SU-DHL-6 (cell line): ENCODE results near the gene UBL5.

Experiments used
- H2AFZ ChIP-seq: fragments of 200-600 bp; sonication (generic); 2 replicates; pipeline ENCODE4 v1.6.1; 2014; ENCODE audit warnings: low read depth, mild to moderate bottlenecking, moderate library complexity, mixed read lengths, antibody characterized with exemption, low read length; ENCODE audit not compliant: severe bottlenecking
- H3F3A ChIP-seq: fragments of 200-600 bp; shearing (Covaris generic); 2 replicates; pipeline ENCODE4 v1.6.0; 2016; ENCODE audit warnings: antibody characterized with exemption, mild to moderate bottlenecking; ENCODE audit not compliant: insufficient read depth
- H3K27ac ChIP-seq: fragments of 200-600 bp; sonication (generic); 2 replicates; pipeline ENCODE4 v1.5.1; 2016; ENCODE audit warnings: low read depth, mild to moderate bottlenecking, low read length, moderate library complexity, mixed read lengths
- H3K27me3 ChIP-seq: fragments of 200-600 bp; sonication (generic), shearing (Covaris generic); 2 replicates; pipeline ENCODE4 v1.6.0; 2014; ENCODE audit warnings: mild to moderate bottlenecking, low read length
- H3K36me3 ChIP-seq: fragments of 200-600 bp; sonication (generic); 2 replicates; pipeline ENCODE4 v1.6.1; 2014; ENCODE audit warnings: mild to moderate bottlenecking, low read length, mixed read lengths
- H3K4me2 ChIP-seq: fragments of 300-600, 200-600 bp; shearing (Covaris generic), sonication (generic); 2 replicates; pipeline ENCODE4 v1.6.0; 2014; ENCODE audit warnings: low read length, low read depth, mild to moderate bottlenecking; ENCODE audit not compliant: poor library complexity, severe bottlenecking
- H3K4me3 ChIP-seq: fragments of 200-600 bp; sonication (generic); 2 replicates; pipeline ENCODE4 v1.5.1; 2014; ENCODE audit warnings: antibody characterized with exemption, low read length, mild to moderate bottlenecking, mixed read lengths; ENCODE audit not compliant: insufficient read depth, poor library complexity, severe bottlenecking
- H3K79me2 ChIP-seq: fragments of 200-600 bp; sonication (generic); 2 replicates; pipeline ENCODE4 v1.6.1; 2014; ENCODE audit warnings: mild to moderate bottlenecking, low read length, moderate library complexity; ENCODE audit not compliant: insufficient read depth
- H3K9ac ChIP-seq: fragments of 200-600 bp; sonication (generic); 2 replicates; pipeline ENCODE4 v1.7.0; 2014; ENCODE audit warnings: mild to moderate bottlenecking, low read length
- H3K9me2 ChIP-seq: fragments of 200-600 bp; sonication (generic); replicated peaks from 2 replicates; pipeline ENCODE4 v1.6.1; 2014; ENCODE audit warnings: low read length; ENCODE audit not compliant: insufficient read depth
- H3K9me3 ChIP-seq: fragments of 200-600 bp; sonication (generic); 2 replicates; pipeline ENCODE4 v1.6.1; 2014; ENCODE audit warnings: low read length, mixed read lengths; ENCODE audit not compliant: insufficient read depth
- H4K20me1 ChIP-seq: fragments of 200-600 bp; sonication (generic); 2 replicates; pipeline ENCODE4 v1.6.1; 2014; ENCODE audit warnings: low read depth, mild to moderate bottlenecking, antibody characterized with exemption, low read length, moderate library complexity, mixed read lengths
- CTCF ChIP-seq: fragments of 200-600 bp; sonication (generic); IDR thresholded peaks from one replicate; pipeline ENCODE4 v1.5.1; 2017; ENCODE audit warnings: antibody characterized with exemption, mild to moderate bottlenecking, low read length, moderate library complexity; ENCODE audit not compliant: insufficient read depth, poor library complexity, severe bottlenecking
- EZH2phosphoT487 ChIP-seq: fragments of 200-600 bp; sonication (generic), shearing (Covaris generic); conservative IDR thresholded peaks from 2 replicates; pipeline ENCODE4 v1.6.1; 2018; ENCODE audit warnings: mild to moderate bottlenecking, antibody characterized with exemption, low read length, moderate library complexity, mixed read lengths

The UBL5 gene

GRCh38 chr19:9860407-9860806, 32.7 kb downstream of the UBL5 start:
- H2AFZ ChIP-seq = no peak overlapping the region
- H3K4me2 ChIP-seq = no peak overlapping the region
- TF ChIP-seq CTCF (no peak), EZH2phosphoT487 (no peak)
- H3K36me3 ChIP-seq = no peaks in the 10 kb centered on the region
- no peaks in the 10 kb centered on the region for H3F3A ChIP-seq
- no peaks in the 10 kb centered on the region for H3K9me3 ChIP-seq
- H3K9me2 ChIP-seq = no peaks in the 10 kb centered on the region
- H3K79me2 ChIP-seq = no peaks in the 10 kb centered on the region
- H4K20me1 ChIP-seq = no peaks in the 10 kb centered on the region
- H3K27me3 ChIP-seq = no peaks in the 10 kb centered on the region
- no peak overlapping the region for H3K27ac ChIP-seq
- no peak overlapping the region for H3K9ac ChIP-seq
- no peak overlapping the region for H3K4me3 ChIP-seq

- Histone ChIP-seq H3K27me3 (no peaks in the 10 kb centered on the region), H3K9me3 (no peaks in the 10 kb centered on the region), H3K36me3 (no peaks in the 10 kb centered on the region), H3K4me3 (no peak overlapping the region), H3F3A (no peaks in the 10 kb centered on the region), H3K9ac (no peak overlapping the region), H3K4me2 (no peak overlapping the region), H3K9me2 (no peaks in the 10 kb centered on the region), H3K79me2 (no peaks in the 10 kb centered on the region), H2AFZ (no peak overlapping the region), H4K20me1 (no peaks in the 10 kb centered on the region), H3K27ac (no peak overlapping the region)
- TF ChIP-seq CTCF (no peak), EZH2phosphoT487 (no peak)
Measured at GRCh38 chr19:9861503-9861902, 33.8 kb downstream of the UBL5 start.

GRCh38 chr19:9862938-9863337, 35.2 kb downstream of the UBL5 start:
- no peak overlapping the region for H3K4me3 ChIP-seq
- H3K27me3 ChIP-seq = no peaks in the 10 kb centered on the region
- no peaks in the 10 kb centered on the region for H3K36me3 ChIP-seq
- no peaks in the 10 kb centered on the region for H3K9me2 ChIP-seq
- no peak for TF ChIP-seq CTCF
- TF ChIP-seq EZH2phosphoT487 = no peak
- H3K79me2 ChIP-seq = no peaks in the 10 kb centered on the region
- no peaks in the 10 kb centered on the region for H4K20me1 ChIP-seq
- no peak overlapping the region for H2AFZ ChIP-seq
- H3K9me3 ChIP-seq = no peaks in the 10 kb centered on the region
- no peaks in the 10 kb centered on the region for H3F3A ChIP-seq
- no peak overlapping the region for H3K4me2 ChIP-seq
- no peak overlapping the region for H3K9ac ChIP-seq
- no peak overlapping the region for H3K27ac ChIP-seq

- H3F3A ChIP-seq = no peaks in the 10 kb centered on the region
- TF ChIP-seq CTCF = no peak
- TF ChIP-seq EZH2phosphoT487 = no peak
- no peak overlapping the region for H2AFZ ChIP-seq
- H3K27me3 ChIP-seq = no peaks in the 10 kb centered on the region
- no peak overlapping the region for H3K4me3 ChIP-seq
- no peak overlapping the region for H3K4me2 ChIP-seq
- no peaks in the 10 kb centered on the region for H3K9me2 ChIP-seq
- no peaks in the 10 kb centered on the region for H3K9me3 ChIP-seq
- H3K79me2 ChIP-seq = no peaks in the 10 kb centered on the region
- no peak overlapping the region for H3K27ac ChIP-seq
- no peaks in the 10 kb centered on the region for H3K36me3 ChIP-seq
- no peaks in the 10 kb centered on the region for H4K20me1 ChIP-seq
- H3K9ac ChIP-seq = no peak overlapping the region
Measured at GRCh38 chr19:9863759-9864158, 36.0 kb downstream of the UBL5 start.
